OCI-LY7 (cell line): ENCODE results near the gene COMMD3. TPM values are rescaled to one million over a fixed set of nuclear protein-coding genes. Genes with fewer than 3 reads are reported as not detected.

Experiments used
- BruUV-seq: library from RNA; stranded (reverse); fragments of 400-500 nt; replicated peaks from 2 replicates; lab custom pipeline; 2021; lab: Mats Ljungman, UMichigan
- CTCF ChIA-PET: fragments of 300-600 bp; sonication (Branson Sonifier 250); formaldehyde crosslinking; loops from one replicate; lab custom pipeline; 2022; ENCODE audit warnings: antibody characterized with exemption; ENCODE audit not compliant: unreplicated experiment; lab: Charles Lee
- POLR2A ChIA-PET: fragments of 300-600 bp; sonication (Branson Sonifier 250); formaldehyde crosslinking; loops from one replicate; lab custom pipeline; 2022; ENCODE audit warnings: antibody characterized with exemption; lab: Charles Lee
- DNase-seq: peaks from one replicate; pipeline ENCODE4 v3.0.0-alpha.2; 2015; ENCODE audit warnings: low spot score
- H2AFZ ChIP-seq: fragments of 200-600 bp; sonication (generic), shearing (Covaris generic); 2 replicates; pipeline ENCODE4 v1.6.1; 2014; ENCODE audit warnings: mild to moderate bottlenecking, antibody characterized with exemption, low read length, moderate library complexity
- H3K27ac ChIP-seq: fragments of 200-600 bp; sonication (generic); 2 replicates; pipeline ENCODE4 v1.5.1; 2014; ENCODE audit warnings: mixed run types, low read depth, mild to moderate bottlenecking, moderate library complexity, low read length, inconsistent platforms; ENCODE audit not compliant: poor library complexity, severe bottlenecking
- H3K36me3 ChIP-seq: fragments of 200-600 bp; sonication (generic); 2 replicates; pipeline ENCODE4 v1.6.1; 2014; ENCODE audit warnings: mild to moderate bottlenecking, antibody characterized with exemption, low read length, moderate library complexity, mixed read lengths; ENCODE audit not compliant: insufficient read depth
- H3K4me1 ChIP-seq: fragments of 200-600 bp; sonication (generic); 2 replicates; pipeline ENCODE4 v1.5.1; 2014; ENCODE audit warnings: mild to moderate bottlenecking, low read length; ENCODE audit not compliant: insufficient read depth, poor library complexity, severe bottlenecking
- H3K4me2 ChIP-seq: fragments of 200-600 bp; sonication (generic); 2 replicates; pipeline ENCODE4 v1.6.1; 2014; ENCODE audit warnings: mild to moderate bottlenecking, low read length
- H3K4me3 ChIP-seq: fragments of 200-600 bp; sonication (generic); 2 replicates; pipeline ENCODE4 v1.5.1; 2014; ENCODE audit warnings: mild to moderate bottlenecking, low read depth, low read length; ENCODE audit not compliant: poor library complexity, severe bottlenecking
- H3K79me2 ChIP-seq: fragments of 200-600 bp; sonication (generic); 2 replicates; pipeline ENCODE4 v1.6.1; 2016; ENCODE audit warnings: low read depth, mild to moderate bottlenecking, low read length, moderate library complexity, mixed read lengths; ENCODE audit not compliant: insufficient read depth
- H3K9me2 ChIP-seq: fragments of 200-600 bp; sonication (generic); 2 replicates; pipeline ENCODE4 v1.6.1; 2016; ENCODE audit warnings: mild to moderate bottlenecking, low read length, mixed read lengths; ENCODE audit not compliant: insufficient read depth
- H3K9me3 ChIP-seq: fragments of 200-600 bp; sonication (generic); 2 replicates; pipeline ENCODE4 v1.6.1; 2014; ENCODE audit warnings: mild to moderate bottlenecking, mixed run types, low read length, mixed read lengths
- H4K20me1 ChIP-seq: fragments of 200-600 bp; sonication (generic); 2 replicates; pipeline ENCODE4 v1.6.1; 2014; ENCODE audit warnings: mild to moderate bottlenecking, antibody characterized with exemption, low read length, moderate library complexity, mixed read lengths; ENCODE audit not compliant: insufficient read depth
- CTCF ChIP-seq: fragments of 200-600 bp; sonication (generic); conservative IDR thresholded peaks from 2 replicates; pipeline ENCODE4 v1.5.1; 2014; ENCODE audit warnings: mild to moderate bottlenecking, antibody characterized with exemption, low read length, moderate library complexity, mixed read lengths
- EZH2phosphoT487 ChIP-seq: fragments of 200-600 bp; sonication (generic); IDR thresholded peaks from 2 replicates; pipeline ENCODE4 v1.6.1; 2018; ENCODE audit warnings: low read depth, borderline replicate concordance, mild to moderate bottlenecking, mixed run types, antibody characterized with exemption, low read length, moderate library complexity, mixed read lengths
- intact Hi-C: fragments of 100-400 bp; cut with micrococcal nuclease; formaldehyde crosslinking; loops from one replicate; pipeline ENCODE4 v1.10.0; 2022; ENCODE audit not compliant: unreplicated experiment
- total RNA-seq, 2 experiments: library from RNA; depleted of rRNA in 1 of 2; stranded (reverse); fragments of >200 nt in 1 of 2; shearing (Covaris generic) in 1 of 2; gene quantifications; 2 replicates each; pipeline ENCODE4 v1.2.3, GENCODE V29; 2014 to 2022

Gene COMMD3
- total RNA-seq, 2 experiments from 2014 or later, result 30.1 to 50.8 TPM

GRCh38 chr10:22334414-22335172 is 18.4 kb downstream of the COMMD3 start:
- no peak for DNase-seq
- TF ChIP-seq CTCF, result no peak
- TF ChIP-seq EZH2phosphoT487, result no peak
- H3K4me1 ChIP-seq, result peaks cover 10% of the 10 kb centered on the region
- H3K9me3 ChIP-seq, result no peaks in the 10 kb centered on the region
- peaks cover 3% of the 10 kb centered on the region for H3K36me3 ChIP-seq
- CTCF ChIA-PET, result no interaction called here
- H3K4me3 ChIP-seq, result no peak overlapping the region
- no TSS peak for BruUV-seq
- no peaks in the 10 kb centered on the region for H3K79me2 ChIP-seq
- no peak overlapping the region for H3K4me2 ChIP-seq
- no peaks in the 10 kb centered on the region; the same call in 1 of the 2 replicates for H4K20me1 ChIP-seq
- H2AFZ ChIP-seq, result no peak overlapping the region
- intact Hi-C loops, result no loop called here
- no peaks in the 10 kb centered on the region for H3K9me2 ChIP-seq
- no peak overlapping the region for H3K27ac ChIP-seq
- POLR2A ChIA-PET, result no interaction called here

DNA sequence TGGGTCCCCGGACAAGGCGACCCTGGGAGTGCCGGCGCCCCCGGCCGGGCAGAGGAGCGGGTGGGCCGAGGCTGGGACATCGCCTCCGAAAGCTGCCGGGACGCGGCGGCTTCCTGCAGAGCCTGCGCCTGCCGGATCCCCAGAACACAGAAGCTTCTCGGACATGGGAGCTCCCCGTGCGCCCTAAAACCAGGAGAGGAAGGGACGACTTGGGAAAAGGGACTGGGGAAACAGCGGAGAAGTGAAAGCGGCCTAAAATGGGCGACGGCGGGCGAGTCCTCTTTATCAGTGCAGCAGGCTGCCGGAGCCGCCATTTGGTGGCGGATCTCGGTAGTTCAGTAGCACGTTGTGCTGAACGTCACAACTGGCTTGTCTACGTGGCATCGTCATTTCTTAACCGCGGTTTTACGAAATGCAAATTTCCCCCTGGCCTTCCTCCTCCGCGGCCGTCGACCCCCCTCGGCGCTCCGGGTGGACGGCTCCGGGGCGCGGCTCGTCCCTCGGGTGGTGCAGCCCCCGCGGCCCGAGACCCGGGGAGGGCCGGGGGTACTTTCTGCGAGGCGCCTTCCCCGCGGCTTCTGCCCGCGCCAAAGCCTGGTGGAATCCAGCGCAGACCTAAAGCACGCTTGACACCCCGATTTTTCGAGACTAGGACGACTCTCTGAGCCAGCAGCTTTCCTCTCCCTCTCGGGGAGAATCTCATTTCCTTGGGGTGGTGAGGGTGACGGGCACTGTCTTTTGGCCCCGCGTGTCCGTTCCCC is 19.2 kb downstream of the COMMD3 start:
- POLR2A ChIA-PET, result no interaction called here
- H3K27ac ChIP-seq, result no peak overlapping the region

More for the DNA sequence above, 19.2 kb downstream of the COMMD3 start:
- Histone ChIP-seq H3K9me3 (no peaks in the 10 kb centered on the region), H4K20me1 (no peaks in the 10 kb centered on the region; the same call in 1 of the 2 replicates), H3K4me2 (no peak overlapping the region), H3K4me1 (peaks cover 15% of the 10 kb centered on the region), H3K79me2 (no peaks in the 10 kb centered on the region), H3K9me2 (no peaks in the 10 kb centered on the region), H3K4me3 (no peak overlapping the region), H3K36me3 (no peaks in the 10 kb centered on the region), H2AFZ (no peak overlapping the region)
- intact Hi-C loops, result no loop called here
- CTCF ChIA-PET, result no interaction called here
- BruUV-seq, result no TSS peak
- TF ChIP-seq EZH2phosphoT487 (no peak), CTCF (no peak)
- no peak for DNase-seq
